Loucy (cell line): ENCODE data around the gene NOL6.

Experiments
- CTCF ChIP-seq: fragments of 200-600 bp; sonication (generic); conservative IDR thresholded peaks from 2 replicates; pipeline ENCODE4 v1.5.1; 2014; ENCODE audit warnings: mild to moderate bottlenecking, antibody characterized with exemption, low read length
- EZH2phosphoT487 ChIP-seq: fragments of 200-600 bp; IDR thresholded peaks from 2 replicates; pipeline ENCODE4 v1.6.1; 2018; ENCODE audit warnings: antibody characterized with exemption, mild to moderate bottlenecking, moderate library complexity, borderline replicate concordance

- TF ChIP-seq CTCF (no peak), EZH2phosphoT487 (no peak)
Observed at GRCh38 chr9:33414889-33415500, 58.7 kb downstream of the NOL6 start.
